ENCODE measurements around the gene DLG2.

The DLG2 gene

GRCh38 chr11:84922212-84922805, 704.8 kb downstream of the DLG2 start:
- no peak for FAIRE-seq

GRCh38 chr11:84914511-84914910, 712.6 kb downstream of the DLG2 start:
- FAIRE-seq (no peak), DNase-seq (ENCODE audit: low spot score) (no peak)

More at GRCh38 chr11:84922212-84922805, 704.8 kb downstream of the DLG2 start:
- DNase-seq (ENCODE audit: low spot score) = no peak

GRCh38 chr11:84909740-84910139, 717.4 kb downstream of the DLG2 start:
- FAIRE-seq (no peak), DNase-seq (ENCODE audit: low spot score) (no peak)

GRCh38 chr11:84906995-84907394, 720.1 kb downstream of the DLG2 start:
- FAIRE-seq = no peak

GRCh38 chr11:84905411-84905810, 721.7 kb downstream of the DLG2 start:
- no peak for FAIRE-seq
- no peak for DNase-seq (ENCODE audit: low spot score)

More at GRCh38 chr11:84906995-84907394, 720.1 kb downstream of the DLG2 start:
- DNase-seq (ENCODE audit: low spot score) = no peak

- FAIRE-seq (no peak), DNase-seq (ENCODE audit: low spot score) (no peak)
These were observed 724.7 kb downstream of the DLG2 start for GRCh38 chr11:84902445-84902844.

GRCh38 chr11:84901991-84902390, 725.2 kb downstream of the DLG2 start:
- no peak for DNase-seq (ENCODE audit: low spot score)
- no peak for FAIRE-seq

GRCh38 chr11:84899740-84900139, 727.4 kb downstream of the DLG2 start:
- FAIRE-seq (no peak), DNase-seq (ENCODE audit: low spot score) (peak; percentile 11)

GRCh38 chr11:84899134-84899533, 728.0 kb downstream of the DLG2 start:
- FAIRE-seq (no peak), DNase-seq (ENCODE audit: low spot score) (no peak)

- DNase-seq (ENCODE audit: low spot score) (no peak), FAIRE-seq (no peak)
These were observed 732.5 kb downstream of the DLG2 start for GRCh38 chr11:84894666-84895065.

- no peak for FAIRE-seq
- DNase-seq (ENCODE audit: low spot score) = no peak
These were observed 736.5 kb downstream of the DLG2 start for GRCh38 chr11:84890676-84891075.

- FAIRE-seq (no peak), DNase-seq (ENCODE audit: low spot score) (no peak)
These were observed 737.6 kb downstream of the DLG2 start for GRCh38 chr11:84889556-84889955.

- FAIRE-seq (no peak), DNase-seq (ENCODE audit: low spot score) (no peak)
These were observed 740.0 kb downstream of the DLG2 start for GRCh38 chr11:84887055-84887629.

- DNase-seq (ENCODE audit: low spot score) (peak; percentile 18), FAIRE-seq (no peak)
These were observed 740.8 kb downstream of the DLG2 start for GRCh38 chr11:84886344-84886743.

- no peak for FAIRE-seq
- no peak for DNase-seq (ENCODE audit: low spot score)
These were observed 742.3 kb downstream of the DLG2 start for GRCh38 chr11:84884836-84885235.

GRCh38 chr11:84882056-84882455, 745.1 kb downstream of the DLG2 start:
- FAIRE-seq = no peak

GRCh38 chr11:84871116-84871515, 756.0 kb downstream of the DLG2 start:
- FAIRE-seq (no peak), DNase-seq (ENCODE audit: low spot score) (no peak)

More at GRCh38 chr11:84882056-84882455, 745.1 kb downstream of the DLG2 start:
- DNase-seq (ENCODE audit: low spot score) = no peak

- no peak for FAIRE-seq
- no peak for DNase-seq (ENCODE audit: low spot score)
These were observed 756.7 kb downstream of the DLG2 start for GRCh38 chr11:84870486-84870885.

- FAIRE-seq (no peak), DNase-seq (ENCODE audit: low spot score) (no peak)
These were observed 760.2 kb downstream of the DLG2 start for GRCh38 chr11:84866922-84867321.

- FAIRE-seq (no peak), DNase-seq (ENCODE audit: low spot score) (no peak)
These were observed 761.2 kb downstream of the DLG2 start for GRCh38 chr11:84865791-84866535.

- DNase-seq (ENCODE audit: low spot score) = no peak
- FAIRE-seq = no peak
These were observed 761.9 kb downstream of the DLG2 start for GRCh38 chr11:84865257-84865656.

GRCh38 chr11:84857746-84858145, 769.4 kb downstream of the DLG2 start:
- DNase-seq (ENCODE audit: low spot score) = no peak
- no peak for FAIRE-seq
